ENCODE results near the gene IFNAR2.

- no peak for TF ChIP-seq POLR2A (IDR thresholded peaks at IDR 0.05; ENCODE audit: extremely low read depth, insufficient read length)
- TF ChIP-seq, protein P1, sequence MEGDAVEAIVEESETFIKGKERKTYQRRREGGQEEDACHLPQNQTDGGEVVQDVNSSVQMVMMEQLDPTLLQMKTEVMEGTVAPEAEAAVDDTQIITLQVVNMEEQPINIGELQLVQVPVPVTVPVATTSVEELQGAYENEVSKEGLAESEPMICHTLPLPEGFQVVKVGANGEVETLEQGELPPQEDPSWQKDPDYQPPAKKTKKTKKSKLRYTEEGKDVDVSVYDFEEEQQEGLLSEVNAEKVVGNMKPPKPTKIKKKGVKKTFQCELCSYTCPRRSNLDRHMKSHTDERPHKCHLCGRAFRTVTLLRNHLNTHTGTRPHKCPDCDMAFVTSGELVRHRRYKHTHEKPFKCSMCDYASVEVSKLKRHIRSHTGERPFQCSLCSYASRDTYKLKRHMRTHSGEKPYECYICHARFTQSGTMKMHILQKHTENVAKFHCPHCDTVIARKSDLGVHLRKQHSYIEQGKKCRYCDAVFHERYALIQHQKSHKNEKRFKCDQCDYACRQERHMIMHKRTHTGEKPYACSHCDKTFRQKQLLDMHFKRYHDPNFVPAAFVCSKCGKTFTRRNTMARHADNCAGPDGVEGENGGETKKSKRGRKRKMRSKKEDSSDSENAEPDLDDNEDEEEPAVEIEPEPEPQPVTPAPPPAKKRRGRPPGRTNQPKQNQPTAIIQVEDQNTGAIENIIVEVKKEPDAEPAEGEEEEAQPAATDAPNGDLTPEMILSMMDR (IDR thresholded peaks at IDR 0.05; ENCODE audit: low read depth, low read length) = no peak
These were observed 15.7 kb downstream of the IFNAR2 start for GRCh38 chr21:33245289-33245918.

Measured in NB4 (cell line).